ENCODE measurements around the gene FBXO28. TPM values are rescaled to one million over a fixed set of nuclear protein-coding genes. Genes with fewer than 3 reads are reported as not detected.
"Not testable (repeated sequence)": the region's sequence is repeated elsewhere in the genome, so short reads cannot be mapped to it uniquely, and the experiment has no call there.

The FBXO28 gene
- total RNA-seq, 1 donor from 2014 or later: 23.9 TPM

DNA sequence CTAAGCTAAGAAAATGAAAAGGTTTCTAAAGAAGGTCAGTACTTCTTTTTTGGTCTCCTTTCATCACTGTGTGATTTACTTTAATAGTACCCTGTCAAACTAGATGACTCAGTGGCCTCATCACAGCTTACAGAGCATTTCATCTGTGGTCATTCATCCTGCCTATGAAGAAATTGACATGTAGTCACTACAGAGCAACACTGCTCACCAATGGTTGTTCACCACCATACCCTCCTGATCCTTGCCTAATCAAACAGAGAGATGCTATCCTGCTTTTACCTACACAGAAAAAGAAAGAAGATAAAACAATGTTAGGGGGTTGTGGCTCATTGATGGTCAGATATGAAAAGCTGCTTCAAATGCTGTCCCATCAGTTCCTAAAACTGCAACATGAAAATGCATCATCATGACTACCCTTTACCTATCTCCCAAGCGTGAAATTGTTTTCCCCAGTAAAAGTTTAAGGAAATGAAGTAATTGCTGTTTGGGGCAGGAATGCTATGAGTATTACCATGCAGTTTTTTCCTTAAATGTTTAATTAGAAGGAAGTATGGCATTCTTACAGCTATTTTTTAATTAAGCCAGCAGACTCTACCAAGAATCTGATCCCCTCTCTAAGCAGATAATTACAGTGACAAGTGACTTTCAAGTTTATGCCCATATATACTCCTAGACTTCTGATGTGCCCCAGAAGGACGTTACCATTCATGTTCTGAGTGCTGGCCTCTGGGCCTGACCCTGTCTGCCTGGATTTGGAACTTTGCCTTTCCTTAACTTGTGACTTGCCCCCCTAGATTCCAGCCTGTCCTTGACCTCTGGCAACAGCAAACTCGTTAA, 46.1 kb upstream of the FBXO28 start:
- TF ChIP-seq, protein P1, sequence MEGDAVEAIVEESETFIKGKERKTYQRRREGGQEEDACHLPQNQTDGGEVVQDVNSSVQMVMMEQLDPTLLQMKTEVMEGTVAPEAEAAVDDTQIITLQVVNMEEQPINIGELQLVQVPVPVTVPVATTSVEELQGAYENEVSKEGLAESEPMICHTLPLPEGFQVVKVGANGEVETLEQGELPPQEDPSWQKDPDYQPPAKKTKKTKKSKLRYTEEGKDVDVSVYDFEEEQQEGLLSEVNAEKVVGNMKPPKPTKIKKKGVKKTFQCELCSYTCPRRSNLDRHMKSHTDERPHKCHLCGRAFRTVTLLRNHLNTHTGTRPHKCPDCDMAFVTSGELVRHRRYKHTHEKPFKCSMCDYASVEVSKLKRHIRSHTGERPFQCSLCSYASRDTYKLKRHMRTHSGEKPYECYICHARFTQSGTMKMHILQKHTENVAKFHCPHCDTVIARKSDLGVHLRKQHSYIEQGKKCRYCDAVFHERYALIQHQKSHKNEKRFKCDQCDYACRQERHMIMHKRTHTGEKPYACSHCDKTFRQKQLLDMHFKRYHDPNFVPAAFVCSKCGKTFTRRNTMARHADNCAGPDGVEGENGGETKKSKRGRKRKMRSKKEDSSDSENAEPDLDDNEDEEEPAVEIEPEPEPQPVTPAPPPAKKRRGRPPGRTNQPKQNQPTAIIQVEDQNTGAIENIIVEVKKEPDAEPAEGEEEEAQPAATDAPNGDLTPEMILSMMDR (IDR thresholded peaks at IDR 0.05): no peak
- Mint-ChIP-seq H3K36me3 (ENCODE audit: low read depth) (peaks cover 1% of the 10 kb centered on the region), H3K27ac (ENCODE audit: unreplicated experiment) (no peak overlapping the region), H3K4me3 (ENCODE audit: unreplicated experiment) (no peak overlapping the region), H3K9me3 (ENCODE audit: low read depth) (peaks cover 10% of the 10 kb centered on the region), H3K4me1 (ENCODE audit: low read depth) (peaks cover 16% of the 10 kb centered on the region), H3K27me3 (ENCODE audit: low read depth) (peaks cover 4% of the 10 kb centered on the region)
- no peak for DNase-seq (ENCODE audit: low spot score)

DNA sequence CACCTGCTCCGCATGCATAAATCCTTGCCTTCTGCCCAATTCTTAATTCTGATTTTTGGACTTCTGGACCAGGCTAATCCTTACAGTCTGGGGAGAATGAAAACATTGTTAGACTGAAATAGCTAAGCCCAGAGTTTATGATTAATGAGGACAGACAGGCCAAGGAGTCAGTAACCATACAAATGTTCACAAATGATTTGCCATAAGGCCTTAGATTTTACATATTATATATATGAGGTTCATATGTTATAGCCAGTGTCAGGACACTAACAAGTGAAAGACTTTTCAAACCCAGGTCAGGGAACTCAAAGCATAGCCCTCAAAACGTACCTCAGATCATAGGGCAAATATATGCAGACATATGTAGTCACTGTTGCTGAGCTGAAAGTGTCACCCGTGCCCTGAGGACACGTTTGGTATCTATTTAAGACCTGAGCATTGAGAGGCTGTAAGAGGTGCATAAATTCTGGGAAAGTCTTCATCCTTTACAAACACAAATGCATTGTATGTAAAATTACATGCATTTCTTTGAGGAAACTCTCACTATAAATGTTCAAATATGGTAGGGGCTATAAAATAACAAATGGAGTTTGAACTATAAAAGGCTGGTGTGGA, 45.3 kb upstream of the FBXO28 start:
- no peak overlapping the region for H3K27ac Mint-ChIP-seq (ENCODE audit: unreplicated experiment)
- peaks cover 1% of the 10 kb centered on the region for H3K36me3 Mint-ChIP-seq (ENCODE audit: low read depth)

DNA sequence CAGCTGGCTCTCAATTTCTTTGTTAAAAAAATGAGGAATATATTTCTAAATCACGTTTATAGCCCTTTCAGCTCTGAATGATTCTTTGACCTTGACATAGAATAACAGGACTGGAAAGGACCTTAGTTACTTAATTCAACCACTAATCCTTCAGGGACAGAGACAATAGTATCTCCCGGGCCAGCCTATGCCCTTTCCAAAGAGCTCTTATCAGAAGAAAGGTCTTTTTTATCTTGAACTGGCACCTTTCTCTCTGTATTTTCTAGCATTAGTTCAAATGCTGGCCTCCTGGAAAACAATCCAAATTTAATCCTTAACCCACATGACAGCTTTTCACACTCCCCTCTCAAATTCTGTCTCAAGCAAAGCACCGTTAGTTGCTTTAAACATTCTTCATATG, 44.8 kb upstream of the FBXO28 start:
- Mint-ChIP-seq H3K27ac (ENCODE audit: unreplicated experiment) (no peak overlapping the region), H3K4me1 (ENCODE audit: low read depth) (peaks cover 16% of the 10 kb centered on the region), H3K4me3 (ENCODE audit: unreplicated experiment) (no peak overlapping the region), H3K9me3 (ENCODE audit: low read depth) (peaks cover 12% of the 10 kb centered on the region), H3K36me3 (ENCODE audit: low read depth) (peaks cover 1% of the 10 kb centered on the region), H3K27me3 (ENCODE audit: low read depth) (no peaks in the 10 kb centered on the region)
- TF ChIP-seq, protein P1 (IDR thresholded peaks at IDR 0.05): no peak
- DNase-seq (ENCODE audit: low spot score): no peak

More for the DNA sequence above, 45.3 kb upstream of the FBXO28 start:
- DNase-seq (ENCODE audit: low spot score): no peak
- H3K4me3 Mint-ChIP-seq (ENCODE audit: unreplicated experiment): no peak overlapping the region
- H3K27me3 Mint-ChIP-seq (ENCODE audit: low read depth): peaks cover 4% of the 10 kb centered on the region
- H3K4me1 Mint-ChIP-seq (ENCODE audit: low read depth): peaks cover 16% of the 10 kb centered on the region
- TF ChIP-seq, protein P1 (IDR thresholded peaks at IDR 0.05): no peak
- peaks cover 12% of the 10 kb centered on the region for H3K9me3 Mint-ChIP-seq (ENCODE audit: low read depth)

DNA sequence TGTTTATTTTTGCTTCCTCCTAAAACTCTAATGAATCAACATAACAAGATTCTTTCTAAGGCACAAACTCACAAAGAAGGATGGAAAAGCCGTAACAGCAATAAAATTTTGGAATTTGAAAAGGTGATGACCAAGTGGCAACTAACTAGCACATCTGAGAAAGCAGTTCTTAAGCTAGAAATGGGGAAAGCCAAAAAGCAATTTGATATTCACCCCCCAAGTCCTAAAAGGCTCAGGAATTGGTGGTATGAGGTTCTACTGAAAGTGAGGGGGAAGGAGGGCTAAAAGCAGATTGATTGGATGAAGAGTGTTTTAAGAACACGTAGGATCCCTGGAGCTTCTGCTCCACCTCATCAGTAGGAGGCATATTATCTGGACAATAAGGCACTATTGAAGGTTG, 43.4 kb upstream of the FBXO28 start:
- Mint-ChIP-seq H3K4me3 (ENCODE audit: unreplicated experiment) (no peak overlapping the region), H3K27ac (ENCODE audit: unreplicated experiment) (no peak overlapping the region), H3K27me3 (ENCODE audit: low read depth) (peaks cover 2% of the 10 kb centered on the region), H3K9me3 (ENCODE audit: low read depth) (peaks cover 12% of the 10 kb centered on the region), H3K4me1 (ENCODE audit: low read depth) (peaks cover 7% of the 10 kb centered on the region), H3K36me3 (ENCODE audit: low read depth) (peaks cover 1% of the 10 kb centered on the region)
- TF ChIP-seq, protein P1 (IDR thresholded peaks at IDR 0.05): no peak
- DNase-seq (ENCODE audit: low spot score): no peak

DNA sequence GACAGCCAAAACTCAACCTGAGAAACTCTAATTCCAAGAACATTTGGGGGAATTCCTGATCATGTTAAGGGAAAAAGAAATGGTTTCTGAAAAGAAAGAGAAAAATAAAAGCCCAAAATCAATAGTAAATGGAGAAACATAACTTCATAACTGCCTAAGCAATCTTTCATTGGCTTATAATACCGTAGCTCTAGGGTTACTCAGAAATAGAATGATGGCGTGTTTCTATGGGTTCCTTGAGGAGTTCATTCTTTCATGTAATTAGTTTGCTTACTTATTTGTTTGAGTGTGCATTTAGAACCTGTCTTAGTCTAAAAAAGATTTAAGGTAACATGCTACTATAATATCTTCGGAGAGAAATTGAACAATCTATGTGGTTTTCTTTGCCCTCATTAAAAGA, 37.5 kb upstream of the FBXO28 start:
- peaks cover 8% of the 10 kb centered on the region for H3K27me3 Mint-ChIP-seq (ENCODE audit: low read depth)
- TF ChIP-seq, protein P1 (IDR thresholded peaks at IDR 0.05): no peak
- peaks cover 4% of the 10 kb centered on the region for H3K4me1 Mint-ChIP-seq (ENCODE audit: low read depth)
- H3K36me3 Mint-ChIP-seq (ENCODE audit: low read depth): peaks cover 1% of the 10 kb centered on the region
- no peak overlapping the region for H3K27ac Mint-ChIP-seq (ENCODE audit: unreplicated experiment)
- H3K9me3 Mint-ChIP-seq (ENCODE audit: low read depth): peaks cover 12% of the 10 kb centered on the region
- H3K4me3 Mint-ChIP-seq (ENCODE audit: unreplicated experiment): no peak overlapping the region
- DNase-seq (ENCODE audit: low spot score): no peak

DNA sequence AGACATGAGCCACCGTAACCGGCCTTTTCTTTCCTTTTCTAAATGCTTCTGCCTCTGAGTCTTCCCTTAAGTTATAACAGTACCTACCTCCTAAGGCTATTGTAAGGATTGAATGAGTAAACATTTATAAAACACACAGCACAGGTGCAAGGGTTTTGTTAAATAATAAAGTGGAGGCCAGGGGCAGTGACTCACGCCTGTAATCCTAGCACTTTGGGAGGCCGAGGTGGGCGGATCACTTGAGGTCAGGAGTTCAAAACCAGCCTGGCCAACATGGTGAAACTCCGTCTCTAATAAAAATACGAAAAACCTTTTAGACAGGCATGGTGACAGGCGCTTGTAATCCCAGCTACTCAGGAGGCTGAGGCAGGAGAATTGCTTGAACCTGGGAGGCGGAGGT, 34.3 kb upstream of the FBXO28 start:
- not testable (repeated sequence) for H3K9me3 Mint-ChIP-seq (ENCODE audit: low read depth); H3K27ac Mint-ChIP-seq (ENCODE audit: unreplicated experiment); H3K36me3 Mint-ChIP-seq (ENCODE audit: low read depth); H3K4me3 Mint-ChIP-seq (ENCODE audit: unreplicated experiment); H3K4me1 Mint-ChIP-seq (ENCODE audit: low read depth); H3K27me3 Mint-ChIP-seq (ENCODE audit: low read depth); DNase-seq (ENCODE audit: low spot score)
